HG03139 (cell line): ENCODE results near the gene TRAK2.
"Not testable (repeated sequence)": the region's sequence is repeated elsewhere in the genome, so short reads cannot be mapped to it uniquely, and the experiment has no call there.

Source experiments
- ATAC-seq: cut with Tn5 transposase; IDR thresholded peaks from one replicate; pipeline ENCODE4 v1.9.1; 2021; ENCODE audit not compliant: unreplicated experiment

The TRAK2 gene

GRCh38 chr2:201419057-201419635 is 32.1 kb downstream of the TRAK2 start:
- ATAC-seq, result no peak

- no peak for ATAC-seq
Measured at GRCh38 chr2:201415149-201415548, 36.1 kb downstream of the TRAK2 start.

GRCh38 chr2:201414099-201415023 is 36.9 kb downstream of the TRAK2 start:
- ATAC-seq, result no peak

- ATAC-seq, result no peak
Measured at GRCh38 chr2:201413552-201413951, 37.7 kb downstream of the TRAK2 start.

- ATAC-seq, result no peak
Measured at GRCh38 chr2:201413143-201413542, 38.1 kb downstream of the TRAK2 start.

GRCh38 chr2:201411421-201411820 is 39.8 kb downstream of the TRAK2 start:
- no peak for ATAC-seq

- no peak for ATAC-seq
Measured at GRCh38 chr2:201408931-201409330, 42.3 kb downstream of the TRAK2 start.

- no peak for ATAC-seq
Measured at GRCh38 chr2:201407265-201407664, 44.0 kb downstream of the TRAK2 start.

- ATAC-seq, result no peak
Measured at GRCh38 chr2:201406077-201406662, 45.1 kb downstream of the TRAK2 start.

- ATAC-seq, result no peak
Measured at GRCh38 chr2:201404699-201405280, 46.5 kb downstream of the TRAK2 start.

- no peak for ATAC-seq
Measured at GRCh38 chr2:201403880-201404279, 47.4 kb downstream of the TRAK2 start.

GRCh38 chr2:201402651-201403562 is 48.4 kb downstream of the TRAK2 start:
- no peak for ATAC-seq

GRCh38 chr2:201401815-201402214 is 49.4 kb downstream of the TRAK2 start:
- ATAC-seq, result no peak

- ATAC-seq, result no peak
Measured at GRCh38 chr2:201396595-201396994, 54.7 kb downstream of the TRAK2 start.

GRCh38 chr2:201383136-201383535 is 68.1 kb downstream of the TRAK2 start:
- ATAC-seq, result no peak

- ATAC-seq, result no peak
Measured at GRCh38 chr2:201378496-201379397, 72.5 kb downstream of the TRAK2 start.

- ATAC-seq, result no peak
Measured at GRCh38 chr2:201377218-201377617, 74.0 kb downstream of the TRAK2 start.

GRCh38 chr2:201369775-201370174 is 81.5 kb downstream of the TRAK2 start:
- no peak for ATAC-seq

- ATAC-seq, result not testable (repeated sequence)
Measured at GRCh38 chr2:201369318-201369717, 81.9 kb downstream of the TRAK2 start.

GRCh38 chr2:201366146-201366545 is 85.1 kb downstream of the TRAK2 start:
- no peak for ATAC-seq
